ENCODE measurements around the gene CAMK2G. TPM values are rescaled to one million over a fixed set of nuclear protein-coding genes. Genes with fewer than 3 reads are reported as not detected.
A peak's percentile ranks its signal among the peaks of the same experiment; 100 is the strongest.

The CAMK2G gene
- total RNA-seq, 3 donors from 2014 or later = 53.5 to 141 (median 57.2) TPM

DNA sequence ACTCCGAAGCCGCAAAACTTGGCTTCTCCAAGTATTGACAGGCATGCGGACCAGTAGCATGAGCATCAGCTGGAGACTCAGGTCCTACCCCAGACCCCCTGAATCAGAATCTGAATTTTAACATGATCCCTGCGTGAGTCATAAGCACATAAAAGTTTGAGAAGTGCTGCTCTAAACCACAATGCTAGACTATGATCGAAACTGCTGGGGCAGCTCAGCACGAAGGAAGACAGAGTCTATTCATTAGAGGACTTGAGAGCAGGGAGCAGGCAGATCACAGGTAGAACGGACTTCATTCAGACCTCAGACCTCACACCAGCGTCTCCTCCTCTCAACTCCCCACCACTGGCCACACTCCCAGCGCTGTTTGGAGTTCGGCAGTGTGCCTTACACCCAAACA is 16.9 kb downstream of the CAMK2G start:
- no peak for DNase-seq
- Histone ChIP-seq H3K4me1 (ENCODE audit: low read depth) (peaks cover 28% of the 10 kb centered on the region), H3K36me3 (ENCODE audit: low read depth) (peaks cover 5% of the 10 kb centered on the region), H3K4me3 (no peak overlapping the region), H3K9me3 (no peaks in the 10 kb centered on the region)
- intact Hi-C loops (cut with DNase I, micrococcal nuclease) = no loop called here
- no peak for ATAC-seq
- TF ChIP-seq, protein P1, sequence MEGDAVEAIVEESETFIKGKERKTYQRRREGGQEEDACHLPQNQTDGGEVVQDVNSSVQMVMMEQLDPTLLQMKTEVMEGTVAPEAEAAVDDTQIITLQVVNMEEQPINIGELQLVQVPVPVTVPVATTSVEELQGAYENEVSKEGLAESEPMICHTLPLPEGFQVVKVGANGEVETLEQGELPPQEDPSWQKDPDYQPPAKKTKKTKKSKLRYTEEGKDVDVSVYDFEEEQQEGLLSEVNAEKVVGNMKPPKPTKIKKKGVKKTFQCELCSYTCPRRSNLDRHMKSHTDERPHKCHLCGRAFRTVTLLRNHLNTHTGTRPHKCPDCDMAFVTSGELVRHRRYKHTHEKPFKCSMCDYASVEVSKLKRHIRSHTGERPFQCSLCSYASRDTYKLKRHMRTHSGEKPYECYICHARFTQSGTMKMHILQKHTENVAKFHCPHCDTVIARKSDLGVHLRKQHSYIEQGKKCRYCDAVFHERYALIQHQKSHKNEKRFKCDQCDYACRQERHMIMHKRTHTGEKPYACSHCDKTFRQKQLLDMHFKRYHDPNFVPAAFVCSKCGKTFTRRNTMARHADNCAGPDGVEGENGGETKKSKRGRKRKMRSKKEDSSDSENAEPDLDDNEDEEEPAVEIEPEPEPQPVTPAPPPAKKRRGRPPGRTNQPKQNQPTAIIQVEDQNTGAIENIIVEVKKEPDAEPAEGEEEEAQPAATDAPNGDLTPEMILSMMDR (IDR thresholded peaks at IDR 0.05) = no peak

DNA sequence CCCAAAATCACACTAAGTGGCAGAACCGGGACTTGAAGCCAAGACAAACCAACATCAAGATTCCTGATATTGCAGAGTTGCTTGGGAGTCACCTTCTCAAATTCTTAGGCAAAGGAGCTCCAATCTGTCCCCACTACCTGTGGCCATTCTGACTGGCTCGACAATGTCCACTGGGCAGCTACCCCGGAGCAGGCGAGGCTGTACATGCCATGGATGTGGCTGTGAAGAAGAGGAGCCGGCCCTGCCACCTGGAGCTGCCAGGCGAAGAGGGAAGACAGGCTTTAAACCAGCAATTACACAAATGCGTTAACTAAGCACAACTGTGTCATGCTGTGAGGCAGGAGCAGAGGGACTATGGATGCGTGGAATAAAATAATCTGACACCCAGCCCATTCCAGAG is 18.1 kb downstream of the CAMK2G start:
- intact Hi-C loops (cut with DNase I, micrococcal nuclease) = no loop called here
- H3K4me1 ChIP-seq (ENCODE audit: low read depth) = peaks cover 28% of the 10 kb centered on the region
- H3K36me3 ChIP-seq (ENCODE audit: low read depth) = peaks cover 5% of the 10 kb centered on the region
- TF ChIP-seq, protein P1 (IDR thresholded peaks at IDR 0.05) = no peak
- H3K9me3 ChIP-seq = no peaks in the 10 kb centered on the region
- no peak for ATAC-seq
- no peak overlapping the region for H3K4me3 ChIP-seq
- no peak for DNase-seq

DNA sequence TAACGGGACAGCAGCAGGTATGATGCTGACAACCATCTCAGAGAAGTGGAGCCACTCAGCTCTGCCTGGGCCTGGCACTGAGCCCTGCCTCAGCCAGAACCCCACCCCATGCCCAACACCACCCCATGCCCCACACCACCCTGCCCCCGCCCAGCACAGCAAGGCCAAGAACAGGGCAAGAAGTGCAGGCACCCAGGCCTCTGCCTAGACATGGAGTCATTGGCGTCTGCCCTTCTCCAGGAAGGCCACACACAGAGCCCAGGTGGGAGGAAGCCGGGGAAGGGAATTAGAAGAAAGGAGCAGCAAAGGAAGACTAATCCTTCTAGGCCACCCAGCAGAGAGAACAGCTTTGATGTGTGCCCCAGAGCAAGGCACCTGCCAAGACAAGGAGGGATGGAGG is 18.9 kb downstream of the CAMK2G start:
- Histone ChIP-seq H3K36me3 (ENCODE audit: low read depth) (peaks cover 2% of the 10 kb centered on the region), H3K9me3 (no peaks in the 10 kb centered on the region), H3K4me3 (no peak overlapping the region), H3K4me1 (ENCODE audit: low read depth) (peaks cover 28% of the 10 kb centered on the region)
- peak in 2 of 3 donors; percentile 50 to 64 for DNase-seq
- intact Hi-C loops (cut with DNase I, micrococcal nuclease) = no loop called here
- TF ChIP-seq, protein P1 (IDR thresholded peaks at IDR 0.05) = no peak
- peak; percentile 45 for ATAC-seq

DNA sequence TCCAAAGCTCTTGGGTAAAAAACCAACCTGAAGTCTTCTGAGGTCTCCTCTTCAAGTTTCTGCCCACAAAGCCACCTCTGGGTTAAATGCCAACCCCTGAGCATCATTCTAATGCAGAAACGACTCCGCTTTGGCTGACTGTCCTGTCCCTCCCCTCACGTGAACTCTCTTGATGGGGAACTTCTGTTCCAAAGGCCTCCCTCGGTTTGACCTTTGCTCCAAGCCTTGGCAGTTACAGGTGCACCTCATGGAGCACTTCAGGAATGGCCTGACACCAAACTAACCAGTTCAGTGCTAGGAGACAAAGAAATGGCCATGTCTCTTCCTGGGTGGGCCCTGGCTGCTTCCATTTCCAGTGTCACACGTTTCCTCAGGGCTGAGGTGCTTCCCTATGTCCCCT is 20.0 kb downstream of the CAMK2G start:
- DNase-seq (peak in 1 of 3 donors; percentile 56), ATAC-seq (peak; percentile 78)
- Histone ChIP-seq H3K4me1 (ENCODE audit: low read depth) (peaks cover 28% of the 10 kb centered on the region), H3K36me3 (ENCODE audit: low read depth) (no peaks in the 10 kb centered on the region), H3K4me3 (no peak overlapping the region), H3K9me3 (no peaks in the 10 kb centered on the region)
- TF ChIP-seq, protein P1 (IDR thresholded peaks at IDR 0.05) = no peak
- intact Hi-C loops (cut with DNase I, micrococcal nuclease) = no loop called here

DNA sequence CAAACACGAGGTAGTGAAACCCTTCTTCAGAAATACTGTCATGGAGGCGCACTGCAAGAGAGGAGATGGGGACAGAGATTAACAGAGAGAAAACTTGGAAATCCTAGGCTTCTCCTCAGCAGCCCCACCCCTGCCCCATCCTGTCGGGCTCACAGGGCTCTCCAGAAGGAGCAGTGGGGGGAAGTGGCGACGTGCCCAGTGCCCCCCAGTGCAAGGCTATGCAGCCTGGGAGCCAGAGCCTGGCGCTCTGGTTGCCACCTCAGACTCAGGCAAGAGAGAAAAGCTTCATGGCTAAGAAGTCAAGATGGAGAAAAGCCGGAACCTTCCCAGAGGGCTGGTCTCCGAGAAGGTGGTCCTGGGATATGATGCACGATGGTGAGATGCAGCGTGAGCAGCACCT is 21.2 kb downstream of the CAMK2G start:
- DNase-seq (no peak), ATAC-seq (no peak)
- Histone ChIP-seq H3K36me3 (ENCODE audit: low read depth) (no peaks in the 10 kb centered on the region), H3K9me3 (no peaks in the 10 kb centered on the region), H3K4me3 (no peak overlapping the region), H3K4me1 (ENCODE audit: low read depth) (peaks cover 28% of the 10 kb centered on the region)
- intact Hi-C loops (cut with DNase I, micrococcal nuclease) = no loop called here
- TF ChIP-seq, protein P1 (IDR thresholded peaks at IDR 0.05) = no peak

DNA sequence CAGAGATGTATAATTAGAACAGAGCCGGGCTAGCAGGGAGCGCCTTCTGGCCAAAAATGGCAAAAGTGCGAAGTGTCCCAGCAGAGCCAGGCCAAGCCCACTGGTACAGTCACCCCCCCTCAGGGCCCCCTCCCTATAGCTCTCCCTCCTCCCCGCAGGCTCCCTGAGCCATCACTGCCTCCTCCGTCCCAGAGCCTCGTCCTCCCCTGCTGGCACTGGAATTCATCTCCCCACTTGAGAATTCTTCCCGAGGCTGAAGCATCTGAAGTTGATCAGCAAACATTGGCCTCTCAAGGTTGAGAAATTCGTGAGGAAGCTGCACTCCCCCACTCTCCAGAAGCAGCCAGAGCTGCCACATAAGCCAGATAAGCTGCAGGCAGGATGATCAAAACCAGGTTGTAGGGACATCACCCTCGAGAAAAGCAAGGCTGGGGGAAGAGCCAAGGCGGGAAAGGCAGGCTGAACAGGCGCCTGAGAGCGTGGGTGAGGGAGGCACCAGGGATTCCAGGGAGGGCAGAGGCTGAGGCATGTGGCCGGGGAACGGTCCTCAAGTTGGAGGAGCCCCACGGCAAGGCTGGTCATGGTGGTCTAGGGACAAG is 23.4 kb downstream of the CAMK2G start:
- no peak for DNase-seq
- intact Hi-C loops (cut with DNase I, micrococcal nuclease) = no loop called here
- peaks cover 3% of the 10 kb centered on the region for H3K36me3 ChIP-seq (ENCODE audit: low read depth)
- H3K9me3 ChIP-seq = no peaks in the 10 kb centered on the region
- TF ChIP-seq, protein P1 (IDR thresholded peaks at IDR 0.05) = no peak
- H3K4me1 ChIP-seq (ENCODE audit: low read depth) = peaks cover 19% of the 10 kb centered on the region
- peak; percentile 6 for ATAC-seq
- no peak overlapping the region for H3K4me3 ChIP-seq
